GM23338 (cell line): Measurements from ENCODE around the gene SIGLEC6. TPM values are rescaled to one million over a fixed set of nuclear protein-coding genes. Genes with fewer than 3 reads are reported as not detected.

Experiments
- ATAC-seq: fragments of 200-7000 bp; cut with Tn5 transposase; 3 replicates; pipeline ENCODE4 v1.9.1; 2020
- DNase-seq: peaks from one replicate; pipeline ENCODE4 v3.0.0-alpha.2; 2015; ENCODE audit warnings: low spot score
- H2AFZ ChIP-seq: fragments of 200-600 bp; sonication (generic); 2 replicates; pipeline ENCODE4 v1.8.0; 2016; ENCODE audit warnings: antibody characterized with exemption, mild to moderate bottlenecking, moderate library complexity
- H3F3A ChIP-seq: fragments of 200-600 bp; sonication (generic); replicated peaks from 2 replicates; pipeline ENCODE4 v1.8.0; 2017; ENCODE audit warnings: antibody characterized with exemption, mixed run types, low read depth
- H3K27ac ChIP-seq: fragments of 200-600 bp; sonication (generic); 2 replicates; pipeline ENCODE4 v1.6.1; 2016; ENCODE audit warnings: low read depth
- H3K27me3 ChIP-seq: fragments of 200-600 bp; sonication (generic); 2 replicates; pipeline ENCODE4 v1.8.0; 2016; ENCODE audit warnings: mild to moderate bottlenecking, mixed run types, moderate library complexity; ENCODE audit not compliant: insufficient read depth
- H3K36me3 ChIP-seq: fragments of 200-600 bp; sonication (generic); 2 replicates; pipeline ENCODE4 v1.8.0; 2016; ENCODE audit warnings: mild to moderate bottlenecking; ENCODE audit not compliant: insufficient read depth
- H3K4me1 ChIP-seq: fragments of 200-600 bp; sonication (generic); 2 replicates; pipeline ENCODE4 v1.8.0; 2016; ENCODE audit warnings: mild to moderate bottlenecking, moderate library complexity; ENCODE audit not compliant: insufficient read depth
- H3K4me2 ChIP-seq: fragments of 200-600 bp; sonication (generic); 2 replicates; pipeline ENCODE4 v1.7.1; 2017; ENCODE audit warnings: mixed run types
- H3K4me3 ChIP-seq: fragments of 200-600 bp; sonication (generic); 2 replicates; pipeline ENCODE4 v1.6.1; 2016; ENCODE audit warnings: mixed run types
- H3K79me2 ChIP-seq: fragments of 200-600 bp; sonication (generic); replicated peaks from 2 replicates; pipeline ENCODE4 v1.8.0; 2017; ENCODE audit warnings: mild to moderate bottlenecking; ENCODE audit not compliant: insufficient read depth
- H3K9me2 ChIP-seq: fragments of 200-600 bp; sonication (generic); 2 replicates; pipeline ENCODE4 v1.8.0; 2017; ENCODE audit not compliant: insufficient read depth
- H4K20me1 ChIP-seq: fragments of 200-600 bp; sonication (generic); replicated peaks from 2 replicates; pipeline ENCODE4 v1.8.0; 2017; ENCODE audit warnings: mild to moderate bottlenecking; ENCODE audit not compliant: insufficient read depth
- H3K27ac Mint-ChIP-seq: 2 replicates; pipeline ENCODE4 v1.8.0; 2020; ENCODE audit warnings: inconsistent platforms, mild to moderate bottlenecking, moderate library complexity, mixed read lengths
- H3K27me3 Mint-ChIP-seq: 3 replicates; pipeline ENCODE4 v1.8.0; 2022; ENCODE audit warnings: low read depth, mild to moderate bottlenecking, moderate library complexity, mixed read lengths, inconsistent platforms; ENCODE audit not compliant: insufficient read depth, poor library complexity
- H3K36me3 Mint-ChIP-seq: 3 replicates; pipeline ENCODE4 v1.8.0; 2021; ENCODE audit warnings: low read depth, mild to moderate bottlenecking, inconsistent platforms, moderate library complexity, mixed read lengths
- H3K4me1 Mint-ChIP-seq: 3 replicates; pipeline ENCODE4 v1.8.0; 2020; ENCODE audit warnings: mild to moderate bottlenecking, inconsistent platforms, mixed read lengths
- H3K4me3 Mint-ChIP-seq: 3 replicates; pipeline ENCODE4 v1.8.0; 2021; ENCODE audit warnings: moderate library complexity, mild to moderate bottlenecking, inconsistent platforms, mixed read lengths
- H3K9me3 Mint-ChIP-seq: 3 replicates; pipeline ENCODE4 v1.8.0; 2020; ENCODE audit warnings: moderate library complexity, mild to moderate bottlenecking, inconsistent platforms, mixed read lengths
- EZH2 ChIP-seq: fragments of 200-600 bp; sonication (generic); IDR thresholded peaks from one replicate; pipeline ENCODE4 v1.8.0; 2017; ENCODE audit warnings: antibody characterized with exemption, mild to moderate bottlenecking, low read depth; ENCODE audit not compliant: unreplicated experiment
- EZH2phosphoT487 ChIP-seq: fragments of 200-600 bp; sonication (generic); IDR thresholded peaks from one replicate; pipeline ENCODE4 v1.8.1; 2018; ENCODE audit warnings: antibody characterized with exemption; ENCODE audit not compliant: unreplicated experiment
- JUNB ChIP-seq: IDR thresholded peaks from one replicate; pipeline ENCODE4 v1.6.1; 2016; ENCODE audit warnings: antibody characterized with exemption; ENCODE audit not compliant: unreplicated experiment
- POLR2AphosphoS5 ChIP-seq: IDR thresholded peaks from 2 replicates; pipeline ENCODE4 v1.6.1; 2016; ENCODE audit warnings: antibody characterized with exemption, low read depth
- STAT1 ChIP-seq: IDR thresholded peaks from one replicate; pipeline ENCODE4 v1.6.1; 2016; ENCODE audit warnings: antibody characterized with exemption; ENCODE audit not compliant: unreplicated experiment
- ZNF114 ChIP-seq: fragments of 250-450 bp; sonication (Bioruptor Pico); IDR thresholded peaks from 2 replicates; pipeline ENCODE4 v1.5.0; 2020; ENCODE audit warnings: mild to moderate bottlenecking, moderate library complexity
- ZNF331 ChIP-seq: fragments of 250-450 bp; sonication (Bioruptor Pico); IDR thresholded peaks from 2 replicates; pipeline ENCODE4 v1.5.0; 2020; ENCODE audit warnings: low read depth, mild to moderate bottlenecking, moderate library complexity
- polyA plus RNA-seq: library from polyadenylated mRNA; unstranded; fragments of >200 nt; fragmentation: Nextera tagmentation; extraction: Ambion mirVana; gene quantifications from 2 replicates; pipeline ENCODE4 v1.2.1, GENCODE V29; 2016
- total RNA-seq: library from RNA; depleted of rRNA; stranded (reverse); fragments of >200 nt; shearing (Covaris generic); gene quantifications from 2 replicates; pipeline ENCODE4 v1.2.3, GENCODE V29; 2014
- TF ChIP-seq, protein P1 (sequence below): IDR thresholded peaks from one replicate; pipeline ENCODE4 v1.6.1; 2018; ENCODE audit warnings: antibody characterized with exemption; ENCODE audit not compliant: unreplicated experiment
- TF ChIP-seq, protein P2 (sequence below), 2 experiments: fragments of 200-600 bp in 1 of 2; sonication (generic) in 1 of 2; conservative IDR thresholded peaks; 2 replicates each; pipeline versions ENCODE4 v1.5.1 to v1.6.1; 2016 to 2017; ENCODE audit warnings: antibody characterized with exemption in 2 of 2, low read depth in 2 of 2, mild to moderate bottlenecking in 2 of 2, moderate library complexity in 1 of 2
- TF ChIP-seq, protein P3 (sequence below): IDR thresholded peaks from 2 replicates; pipeline ENCODE4 v1.6.1; 2016; ENCODE audit warnings: antibody characterized with exemption

SIGLEC6 gene
- total and polyA plus RNA-seq, 2 experiments from 2014 or later: 0.76 TPM; not detected in 1

DNA sequence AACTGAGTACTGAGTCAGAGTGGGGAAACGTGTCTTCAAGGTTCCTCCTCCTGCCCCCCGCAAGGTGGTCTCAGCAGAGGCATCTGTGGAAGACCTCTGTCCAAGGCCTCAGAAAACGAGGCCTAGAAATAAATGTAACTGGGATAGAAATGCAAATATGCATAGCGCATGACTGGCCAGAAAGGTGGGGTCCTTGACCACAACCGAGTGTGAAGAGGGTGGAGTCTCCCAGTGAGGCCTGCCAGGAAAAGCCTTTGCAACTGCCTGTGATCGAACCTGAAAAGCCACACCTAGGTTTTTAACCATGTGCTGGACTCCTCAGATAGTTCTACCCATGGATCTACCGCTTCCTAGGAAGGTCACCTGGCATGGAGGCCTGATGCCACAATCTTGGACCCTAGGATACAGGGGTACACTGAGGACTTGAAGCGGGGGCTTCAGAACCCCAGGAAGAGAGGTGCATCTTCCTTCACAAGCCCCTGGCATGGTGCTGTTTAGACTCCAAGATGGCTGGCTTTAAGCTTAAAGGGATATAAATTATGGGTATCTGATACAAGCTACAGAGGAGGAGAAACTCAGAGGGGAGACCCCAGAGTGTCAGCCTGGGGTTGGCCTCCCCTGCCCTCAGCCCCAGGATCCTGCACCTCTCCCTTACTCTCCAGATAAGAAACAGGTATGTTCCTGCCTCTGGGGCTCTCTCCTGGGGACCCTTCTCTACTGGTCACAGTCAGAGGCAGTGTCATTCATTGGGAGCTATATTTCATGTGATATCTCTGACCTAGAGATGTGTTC is 18.3 kb upstream of the SIGLEC6 start (continued):
- no peak for TF ChIP-seq ZNF114
- no peak for TF ChIP-seq EZH2
- no peak for TF ChIP-seq ZNF331 (CRISPR knock-in tag)
- no peak for TF ChIP-seq EZH2phosphoT487
- TF ChIP-seq, protein P1, sequence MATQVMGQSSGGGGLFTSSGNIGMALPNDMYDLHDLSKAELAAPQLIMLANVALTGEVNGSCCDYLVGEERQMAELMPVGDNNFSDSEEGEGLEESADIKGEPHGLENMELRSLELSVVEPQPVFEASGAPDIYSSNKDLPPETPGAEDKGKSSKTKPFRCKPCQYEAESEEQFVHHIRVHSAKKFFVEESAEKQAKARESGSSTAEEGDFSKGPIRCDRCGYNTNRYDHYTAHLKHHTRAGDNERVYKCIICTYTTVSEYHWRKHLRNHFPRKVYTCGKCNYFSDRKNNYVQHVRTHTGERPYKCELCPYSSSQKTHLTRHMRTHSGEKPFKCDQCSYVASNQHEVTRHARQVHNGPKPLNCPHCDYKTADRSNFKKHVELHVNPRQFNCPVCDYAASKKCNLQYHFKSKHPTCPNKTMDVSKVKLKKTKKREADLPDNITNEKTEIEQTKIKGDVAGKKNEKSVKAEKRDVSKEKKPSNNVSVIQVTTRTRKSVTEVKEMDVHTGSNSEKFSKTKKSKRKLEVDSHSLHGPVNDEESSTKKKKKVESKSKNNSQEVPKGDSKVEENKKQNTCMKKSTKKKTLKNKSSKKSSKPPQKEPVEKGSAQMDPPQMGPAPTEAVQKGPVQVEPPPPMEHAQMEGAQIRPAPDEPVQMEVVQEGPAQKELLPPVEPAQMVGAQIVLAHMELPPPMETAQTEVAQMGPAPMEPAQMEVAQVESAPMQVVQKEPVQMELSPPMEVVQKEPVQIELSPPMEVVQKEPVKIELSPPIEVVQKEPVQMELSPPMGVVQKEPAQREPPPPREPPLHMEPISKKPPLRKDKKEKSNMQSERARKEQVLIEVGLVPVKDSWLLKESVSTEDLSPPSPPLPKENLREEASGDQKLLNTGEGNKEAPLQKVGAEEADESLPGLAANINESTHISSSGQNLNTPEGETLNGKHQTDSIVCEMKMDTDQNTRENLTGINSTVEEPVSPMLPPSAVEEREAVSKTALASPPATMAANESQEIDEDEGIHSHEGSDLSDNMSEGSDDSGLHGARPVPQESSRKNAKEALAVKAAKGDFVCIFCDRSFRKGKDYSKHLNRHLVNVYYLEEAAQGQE: no peak
- TF ChIP-seq, protein P2, sequence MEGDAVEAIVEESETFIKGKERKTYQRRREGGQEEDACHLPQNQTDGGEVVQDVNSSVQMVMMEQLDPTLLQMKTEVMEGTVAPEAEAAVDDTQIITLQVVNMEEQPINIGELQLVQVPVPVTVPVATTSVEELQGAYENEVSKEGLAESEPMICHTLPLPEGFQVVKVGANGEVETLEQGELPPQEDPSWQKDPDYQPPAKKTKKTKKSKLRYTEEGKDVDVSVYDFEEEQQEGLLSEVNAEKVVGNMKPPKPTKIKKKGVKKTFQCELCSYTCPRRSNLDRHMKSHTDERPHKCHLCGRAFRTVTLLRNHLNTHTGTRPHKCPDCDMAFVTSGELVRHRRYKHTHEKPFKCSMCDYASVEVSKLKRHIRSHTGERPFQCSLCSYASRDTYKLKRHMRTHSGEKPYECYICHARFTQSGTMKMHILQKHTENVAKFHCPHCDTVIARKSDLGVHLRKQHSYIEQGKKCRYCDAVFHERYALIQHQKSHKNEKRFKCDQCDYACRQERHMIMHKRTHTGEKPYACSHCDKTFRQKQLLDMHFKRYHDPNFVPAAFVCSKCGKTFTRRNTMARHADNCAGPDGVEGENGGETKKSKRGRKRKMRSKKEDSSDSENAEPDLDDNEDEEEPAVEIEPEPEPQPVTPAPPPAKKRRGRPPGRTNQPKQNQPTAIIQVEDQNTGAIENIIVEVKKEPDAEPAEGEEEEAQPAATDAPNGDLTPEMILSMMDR (conservative IDR thresholded peaks at IDR 0.05; ENCODE audit: low read depth in 2 of 2): no peak
- TF ChIP-seq, protein P3, sequence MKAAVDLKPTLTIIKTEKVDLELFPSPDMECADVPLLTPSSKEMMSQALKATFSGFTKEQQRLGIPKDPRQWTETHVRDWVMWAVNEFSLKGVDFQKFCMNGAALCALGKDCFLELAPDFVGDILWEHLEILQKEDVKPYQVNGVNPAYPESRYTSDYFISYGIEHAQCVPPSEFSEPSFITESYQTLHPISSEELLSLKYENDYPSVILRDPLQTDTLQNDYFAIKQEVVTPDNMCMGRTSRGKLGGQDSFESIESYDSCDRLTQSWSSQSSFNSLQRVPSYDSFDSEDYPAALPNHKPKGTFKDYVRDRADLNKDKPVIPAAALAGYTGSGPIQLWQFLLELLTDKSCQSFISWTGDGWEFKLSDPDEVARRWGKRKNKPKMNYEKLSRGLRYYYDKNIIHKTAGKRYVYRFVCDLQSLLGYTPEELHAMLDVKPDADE: no peak
- TF ChIP-seq POLR2AphosphoS5: no peak
- no peak for TF ChIP-seq STAT1
- no peak for TF ChIP-seq JUNB

DNA sequence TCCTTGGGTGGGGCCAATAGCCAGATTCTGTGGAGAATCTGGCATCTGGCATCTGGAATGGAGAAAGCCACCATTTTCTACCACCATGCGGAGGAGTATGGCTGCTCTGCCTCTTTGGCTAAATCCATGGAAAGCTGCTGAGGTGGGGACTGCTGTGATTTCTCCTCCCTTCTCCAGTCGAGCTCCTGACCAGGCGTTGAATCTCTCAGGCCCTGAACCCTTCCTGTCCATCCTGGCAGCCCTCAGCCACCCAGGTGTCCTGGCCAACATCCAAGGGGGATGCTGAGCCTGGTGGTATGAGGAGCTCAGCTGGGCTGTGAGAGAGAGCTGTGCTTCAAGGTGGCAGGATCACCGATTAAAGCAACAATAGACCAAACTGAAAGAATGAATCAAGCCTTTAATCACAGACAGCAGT is 17.4 kb upstream of the SIGLEC6 start:
- Histone ChIP-seq H3K79me2 (no peaks in the 10 kb centered on the region), H4K20me1 (no peaks in the 10 kb centered on the region), H3K36me3 (no peaks in the 10 kb centered on the region), H3K27me3 (no peaks in the 10 kb centered on the region), H3K9me2 (no peaks in the 10 kb centered on the region), H3K4me1 (peaks cover 10% of the 10 kb centered on the region), H3K27ac (no peak overlapping the region), H3F3A (no peaks in the 10 kb centered on the region), H3K4me2 (no peak overlapping the region), H3K4me3 (no peak overlapping the region), H2AFZ (no peak overlapping the region)
- H3K36me3 Mint-ChIP-seq: peaks cover 12% of the 10 kb centered on the region
- no peak for DNase-seq
- peaks cover 11% of the 10 kb centered on the region for H3K27me3 Mint-ChIP-seq
- no peak overlapping the region for H3K4me3 Mint-ChIP-seq
- ATAC-seq: no peak
- no peak overlapping the region for H3K27ac Mint-ChIP-seq
- peaks cover 7% of the 10 kb centered on the region; the same call in 1 of the 3 replicates for H3K4me1 Mint-ChIP-seq
- TF ChIP-seq JUNB: no peak
- TF ChIP-seq, protein P1: no peak
- peaks cover 78% of the 10 kb centered on the region for H3K9me3 Mint-ChIP-seq
